Endothelial cell of umbilical vein (primary cell): ENCODE data around the gene ANKRD60. TPM values are rescaled to one million over a fixed set of nuclear protein-coding genes. Genes with fewer than 3 reads are reported as not detected.

Source experiments
- BruUV-seq: library from RNA; stranded (reverse); fragments of 400-500 nt; replicated peaks from 2 replicates; lab custom pipeline; 2021; lab: Mats Ljungman, UMichigan
- CTCF ChIA-PET: fragments of 300-600, 350-600 bp; sonication (Branson Sonifier 250); formaldehyde crosslinking; loops from one replicate; lab custom pipeline; 2021; ENCODE audit warnings: antibody characterized with exemption, inconsistent platforms; lab: Charles Lee
- POLR2A ChIA-PET: fragments of 300-600, 350-600 bp; sonication (Branson Sonifier 250); formaldehyde crosslinking; loops from one replicate; lab custom pipeline; 2021; ENCODE audit warnings: antibody characterized with exemption, inconsistent platforms; lab: Charles Lee
- DNase-seq: peaks from one replicate; pipeline ENCODE4 v3.0.0-alpha.2; 2011; ENCODE audit warnings: low read depth, low spot score
- FAIRE-seq: peaks from 2 replicates; lab custom pipeline; 2011; peaks lifted over from hg19 to GRCh38; lab: Jason Lieb, UNC
- H2AFZ ChIP-seq: 2 replicates; pipeline ENCODE4 v1.6.0; 2012; ENCODE audit warnings: low read depth, low read length, control low read depth, inconsistent platforms
- H3K27ac ChIP-seq: 2 replicates; pipeline ENCODE4 v1.5.1; 2011; ENCODE audit warnings: low read depth, mild to moderate bottlenecking, control low read depth, low read length, moderate library complexity; ENCODE audit not compliant: insufficient read depth
- H3K27me3 ChIP-seq, 2 experiments: 2 replicates each; pipeline versions ENCODE4 v1.6.0 to v1.6.1; 2011; ENCODE audit warnings: low read length in 2 of 2, mixed read lengths in 1 of 2; ENCODE audit not compliant: control insufficient read depth in 2 of 2, insufficient read depth in 2 of 2
- H3K36me3 ChIP-seq, 2 experiments: 2 replicates in 1 of 2; 3 replicates in 1 of 2; pipeline ENCODE4 v1.5.1; 2011; ENCODE audit warnings: low read length in 2 of 2, mild to moderate bottlenecking in 1 of 2, moderate library complexity in 1 of 2; ENCODE audit not compliant: control insufficient read depth in 2 of 2, insufficient read depth in 2 of 2; ENCODE audit errors: extremely low read depth in 1 of 2
- H3K4me1 ChIP-seq: 3 replicates; pipeline ENCODE4 v1.5.1; 2011; ENCODE audit warnings: mild to moderate bottlenecking, low read length; ENCODE audit not compliant: control insufficient read depth, insufficient read depth; ENCODE audit errors: extremely low read depth
- H3K4me2 ChIP-seq: 2 replicates; pipeline ENCODE4 v1.6.1; 2011; ENCODE audit warnings: low read length, control low read depth, mixed read lengths; ENCODE audit not compliant: insufficient read depth
- H3K4me3 ChIP-seq, 3 experiments: fragments of 200-600 bp in 1 of 3; sonication (generic), shearing (Covaris generic) in 1 of 3; replicated peaks in 1 of 3; 2 replicates each; pipeline ENCODE4 v1.5.1; 2011 to 2016; ENCODE audit warnings: control low read depth in 3 of 3, low read length in 3 of 3, mild to moderate bottlenecking in 2 of 3, inconsistent platforms in 1 of 3, low read depth in 1 of 3, moderate library complexity in 1 of 3; ENCODE audit not compliant: insufficient read depth in 1 of 3
- H3K79me2 ChIP-seq: 2 replicates; pipeline ENCODE4 v1.6.0; 2012; ENCODE audit warnings: low read length, inconsistent platforms; ENCODE audit not compliant: control insufficient read depth, insufficient read depth
- H3K9ac ChIP-seq: replicated peaks from 2 replicates; pipeline ENCODE3; 2011; ENCODE audit warnings: low read length, control low read depth; ENCODE audit not compliant: insufficient read depth; ENCODE audit errors: extremely low read depth
- H3K9me1 ChIP-seq: replicated peaks from 3 replicates; pipeline ENCODE4 v1.6.0; 2011; ENCODE audit warnings: mild to moderate bottlenecking, low read length; ENCODE audit not compliant: control insufficient read depth, insufficient read depth; ENCODE audit errors: extremely low read depth
- H3K9me3 ChIP-seq: replicated peaks from 2 replicates; pipeline ENCODE4 v1.5.1; 2012; ENCODE audit warnings: low read length, inconsistent platforms; ENCODE audit not compliant: control insufficient read depth, insufficient read depth
- H4K20me1 ChIP-seq: replicated peaks from 2 replicates; pipeline ENCODE3; 2011; ENCODE audit warnings: mild to moderate bottlenecking, low read length; ENCODE audit not compliant: control insufficient read depth, insufficient read depth; ENCODE audit errors: extremely low read depth
- EZH2 ChIP-seq: IDR thresholded peaks from 2 replicates; pipeline ENCODE4 v1.6.1; 2012; ENCODE audit warnings: borderline replicate concordance, low read depth, mild to moderate bottlenecking, moderate library complexity, low read length, inconsistent platforms; ENCODE audit not compliant: severe bottlenecking
- FOS ChIP-seq: IDR thresholded peaks from 2 replicates; pipeline ENCODE4 v1.6.1; 2011; ENCODE audit warnings: mild to moderate bottlenecking, low read length, moderate library complexity, borderline replicate concordance; ENCODE audit not compliant: insufficient read depth
- GATA2 ChIP-seq: IDR thresholded peaks from 2 replicates; pipeline ENCODE4 v1.7.0; 2011; ENCODE audit warnings: low read depth, mild to moderate bottlenecking, moderate library complexity, mixed read lengths, low read length; ENCODE audit not compliant: insufficient read length, insufficient read depth
- JUN ChIP-seq: IDR thresholded peaks from 2 replicates; pipeline ENCODE4 v1.6.1; 2011; ENCODE audit warnings: borderline replicate concordance, low read depth; ENCODE audit not compliant: insufficient read length, insufficient read depth
- MYC ChIP-seq: IDR thresholded peaks from one replicate; pipeline ENCODE4 v1.6.1; 2011; ENCODE audit warnings: mild to moderate bottlenecking, low read depth, low read length
- POLR2A ChIP-seq: IDR thresholded peaks from 2 replicates; pipeline ENCODE4 v1.6.1; 2012; ENCODE audit warnings: low read depth, mild to moderate bottlenecking, control low read depth, low read length
- POLR2AphosphoS5 ChIP-seq: IDR thresholded peaks from 2 replicates; pipeline ENCODE4 v1.6.1; 2012; ENCODE audit warnings: low read depth, mild to moderate bottlenecking, control low read depth, low read length, moderate library complexity; ENCODE audit not compliant: insufficient read depth
- dilution Hi-C: fragments of 300-500 bp; cut with MboI; formaldehyde crosslinking; loops from one replicate; pipeline ENCODE4 v1.15.0; 2019; ENCODE audit warnings: low sequenced_read_pairs; ENCODE audit not compliant: extremely low pct_ligation_motif_present
- intact Hi-C: fragments of 100-400 bp; cut with micrococcal nuclease; formaldehyde crosslinking; loops from one replicate; pipeline ENCODE4 v1.10.0; 2022
- polyA plus RNA-seq, 4 experiments: library from polyadenylated mRNA; depleted of rRNA in 3 of 4; stranded (reverse) in 3 of 4; unstranded in 1 of 4; fragments of >200 nt; gene quantifications; 2 replicates each; pipeline versions ENCODE4 v1.2.1 to v1.2.3, GENCODE V29; 2011 to 2012; ENCODE audit warnings: missing spikeins in 1 of 4
- total RNA-seq: library from RNA; stranded (reverse); gene quantifications from 2 replicates; pipeline ENCODE4 v1.2.3, GENCODE V29; 2021
- TF ChIP-seq, protein P1 (sequence below), 2 donors: IDR thresholded peaks; 1 replicate in 1 of 2; 2 replicates in 1 of 2; pipeline ENCODE4 v1.5.1; 2011; ENCODE audit warnings: low read length in 2 of 2, mild to moderate bottlenecking in 2 of 2, moderate library complexity in 2 of 2, control low read depth in 1 of 2, inconsistent platforms in 1 of 2, low read depth in 1 of 2; ENCODE audit not compliant: insufficient read depth in 1 of 2; ENCODE audit errors: extremely low read depth in 1 of 2
- TF ChIP-seq, protein P2 (sequence below): IDR thresholded peaks from 2 replicates; pipeline ENCODE4 v1.6.1; 2011; ENCODE audit not compliant: insufficient read depth, insufficient read length

The ANKRD60 gene
- total and polyA plus RNA-seq, 2 donors (not counting 3 experiments of a cell fraction or from before 2014, with no cell fraction given): not detected

DNA sequence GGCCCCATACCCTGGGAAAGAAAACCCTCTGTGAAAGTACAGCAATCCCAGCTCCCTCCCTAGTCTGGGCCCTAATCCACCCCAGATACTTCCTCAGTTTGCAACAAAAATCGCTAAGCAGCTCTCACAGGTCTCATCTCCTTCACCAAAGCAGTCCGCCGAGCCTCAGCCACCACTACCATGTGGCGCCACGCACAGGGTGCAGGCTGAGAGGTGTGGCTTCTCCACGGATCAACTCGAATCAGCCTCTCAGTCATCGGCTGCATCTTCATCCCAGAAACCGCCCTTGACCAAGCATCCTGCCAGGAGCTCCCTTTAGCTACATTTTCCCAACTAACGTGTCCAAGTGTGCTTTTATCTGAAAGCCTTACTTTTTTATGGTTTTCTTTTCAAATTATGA is 50.7 kb downstream of the ANKRD60 start:
- Histone ChIP-seq H3K36me3 (no peaks in the 10 kb centered on the region), H3K9me1 (no peaks in the 10 kb centered on the region), H3K4me2 (no peak overlapping the region), H3K27me3 (peaks cover 6 to 7% of the 10 kb centered on the region in 2 experiments), H4K20me1 (no peaks in the 10 kb centered on the region), H3K79me2 (no peaks in the 10 kb centered on the region), H3K9me3 (no peaks in the 10 kb centered on the region), H3K4me1 (no peaks in the 10 kb centered on the region), H3K27ac (no peak overlapping the region), H3K9ac (no peak overlapping the region), H3K4me3 (no peak overlapping the region), H2AFZ (no peak overlapping the region)
- DNase-seq (no peak), FAIRE-seq (no peak)
- BruUV-seq: no TSS peak
- dilution Hi-C loops: no loop called here
- intact Hi-C loops: loop anchor here (5.0 kb wide), 1 partner anchor 90 kb away; no protein-coding TSS in a partner anchor
- ChIA-PET POLR2A (no interaction called here), CTCF (interaction anchor here (0.7 kb wide), 1 partner anchor 555 kb away, joined by 3 read pairs; no protein-coding TSS in a partner anchor)
- TF ChIP-seq POLR2A: no peak
- TF ChIP-seq, protein P1, sequence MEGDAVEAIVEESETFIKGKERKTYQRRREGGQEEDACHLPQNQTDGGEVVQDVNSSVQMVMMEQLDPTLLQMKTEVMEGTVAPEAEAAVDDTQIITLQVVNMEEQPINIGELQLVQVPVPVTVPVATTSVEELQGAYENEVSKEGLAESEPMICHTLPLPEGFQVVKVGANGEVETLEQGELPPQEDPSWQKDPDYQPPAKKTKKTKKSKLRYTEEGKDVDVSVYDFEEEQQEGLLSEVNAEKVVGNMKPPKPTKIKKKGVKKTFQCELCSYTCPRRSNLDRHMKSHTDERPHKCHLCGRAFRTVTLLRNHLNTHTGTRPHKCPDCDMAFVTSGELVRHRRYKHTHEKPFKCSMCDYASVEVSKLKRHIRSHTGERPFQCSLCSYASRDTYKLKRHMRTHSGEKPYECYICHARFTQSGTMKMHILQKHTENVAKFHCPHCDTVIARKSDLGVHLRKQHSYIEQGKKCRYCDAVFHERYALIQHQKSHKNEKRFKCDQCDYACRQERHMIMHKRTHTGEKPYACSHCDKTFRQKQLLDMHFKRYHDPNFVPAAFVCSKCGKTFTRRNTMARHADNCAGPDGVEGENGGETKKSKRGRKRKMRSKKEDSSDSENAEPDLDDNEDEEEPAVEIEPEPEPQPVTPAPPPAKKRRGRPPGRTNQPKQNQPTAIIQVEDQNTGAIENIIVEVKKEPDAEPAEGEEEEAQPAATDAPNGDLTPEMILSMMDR (IDR thresholded peaks at IDR 0.05; ENCODE audit: extremely low read depth in 1 of 2, insufficient read depth in 1 of 2, low read depth in 1 of 2, low read length in 2 of 2): no peak
- TF ChIP-seq FOS: no peak
- TF ChIP-seq JUN: no peak
- TF ChIP-seq, protein P2, sequence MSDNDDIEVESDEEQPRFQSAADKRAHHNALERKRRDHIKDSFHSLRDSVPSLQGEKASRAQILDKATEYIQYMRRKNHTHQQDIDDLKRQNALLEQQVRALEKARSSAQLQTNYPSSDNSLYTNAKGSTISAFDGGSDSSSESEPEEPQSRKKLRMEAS: no peak
- TF ChIP-seq POLR2AphosphoS5: no peak
- TF ChIP-seq MYC: no peak
- TF ChIP-seq GATA2: no peak
- TF ChIP-seq EZH2: no peak
